GM19452 (cell line): Measurements from ENCODE around the gene DUSP22.
A peak's percentile ranks its signal among the peaks of the same experiment; 100 is the strongest.
"Not testable (repeated sequence)": the region's sequence is repeated elsewhere in the genome, so short reads cannot be mapped to it uniquely, and the experiment has no call there.

Experiments used
- ATAC-seq: cut with Tn5 transposase; IDR thresholded peaks from one replicate; pipeline ENCODE4 v1.9.1; 2021; ENCODE audit not compliant: unreplicated experiment

DUSP22 gene

GRCh38 chr6:291697-292505 lies at the start of gene DUSP22:
Gene DUSP22 (plus strand): TSS chr6:292487. CDS start chr6:292540, 53 bp downstream.
- ATAC-seq = peak; percentile 46

- ATAC-seq = no peak
Measured at GRCh38 chr6:246352-246751, 45.9 kb upstream of the DUSP22 start.

GRCh38 chr6:247351-247750 lies 44.9 kb upstream of the DUSP22 start:
- no peak for ATAC-seq

- not testable (repeated sequence) for ATAC-seq
Measured at GRCh38 chr6:248046-248445, 44.2 kb upstream of the DUSP22 start.

GRCh38 chr6:250676-251075 lies 41.6 kb upstream of the DUSP22 start:
- ATAC-seq = no peak

GRCh38 chr6:251920-252319 lies 40.4 kb upstream of the DUSP22 start:
- no peak for ATAC-seq

- ATAC-seq = no peak
Measured at GRCh38 chr6:252775-253535, 39.3 kb upstream of the DUSP22 start.

GRCh38 chr6:254016-254415 lies 38.3 kb upstream of the DUSP22 start:
- ATAC-seq = no peak

- ATAC-seq = no peak
Measured at GRCh38 chr6:255041-255750, 37.1 kb upstream of the DUSP22 start.

GRCh38 chr6:255751-256083 lies 36.6 kb upstream of the DUSP22 start:
- ATAC-seq = no peak

- no peak for ATAC-seq
Measured at GRCh38 chr6:256169-256568, 36.1 kb upstream of the DUSP22 start.

GRCh38 chr6:257031-257725 lies 35.1 kb upstream of the DUSP22 start:
- ATAC-seq = no peak

- ATAC-seq = no peak
Measured at GRCh38 chr6:257774-258173, 34.5 kb upstream of the DUSP22 start.

GRCh38 chr6:259316-259715 lies 33.0 kb upstream of the DUSP22 start:
- ATAC-seq = no peak

GRCh38 chr6:259901-260508 lies 32.3 kb upstream of the DUSP22 start:
- peak; percentile 82 for ATAC-seq

GRCh38 chr6:264626-265025 lies 27.7 kb upstream of the DUSP22 start:
- no peak for ATAC-seq

GRCh38 chr6:268394-268935 lies 23.8 kb upstream of the DUSP22 start:
- no peak for ATAC-seq

GRCh38 chr6:273551-274058 lies 18.7 kb upstream of the DUSP22 start:
- ATAC-seq = no peak

GRCh38 chr6:277746-278145 lies 14.5 kb upstream of the DUSP22 start:
- ATAC-seq = no peak

- no peak for ATAC-seq
Measured at GRCh38 chr6:278494-278893, 13.8 kb upstream of the DUSP22 start.
